Prostate gland (tissue), 2 donors: ENCODE data around the gene KHDRBS1. TPM values are rescaled to one million over a fixed set of nuclear protein-coding genes. Genes with fewer than 3 reads are reported as not detected.

ENCODE experiments used
- DNase-seq: peaks from one replicate; pipeline ENCODE4 v3.0.0-alpha.2; 2019; ENCODE audit warnings: low spot score
- H3K27ac ChIP-seq, 2 donors: fragments of 200-600 bp; sonication (generic); 2 replicates each; pipeline ENCODE4 v1.5.1; 2017 to 2019
- H3K27me3 ChIP-seq: fragments of 200-600 bp; sonication (generic); replicated peaks from 2 replicates; pipeline ENCODE4 v1.5.1; 2019; ENCODE audit not compliant: insufficient read depth
- H3K36me3 ChIP-seq, 2 donors: fragments of 200-600 bp; sonication (generic); 1 replicate in 1 of 2; 2 replicates in 1 of 2; pipeline versions ENCODE4 v1.5.1 to v1.8.1; 2017 to 2019
- H3K4me1 ChIP-seq: fragments of 200-600 bp; sonication (generic); replicated peaks from 2 replicates; pipeline ENCODE4 v1.5.1; 2019
- H3K4me3 ChIP-seq, 2 donors: fragments of 200-600 bp; sonication (generic); 2 replicates each; pipeline ENCODE4 v1.5.1; 2017 to 2019
- H3K9me3 ChIP-seq: fragments of 200-600 bp; sonication (generic); 2 replicates; pipeline ENCODE4 v1.5.1; 2017
- POLR2A ChIP-seq: fragments of 450-650 bp; IDR thresholded peaks from one replicate; pipeline ENCODE4 v1.6.1; 2016; ENCODE audit warnings: antibody characterized with exemption, mild to moderate bottlenecking
- POLR2AphosphoS5 ChIP-seq: sonication (generic); formaldehyde crosslinking; IDR thresholded peaks from one replicate; pipeline ENCODE4 v1.6.1; 2017; ENCODE audit warnings: antibody characterized with exemption
- WGBS: methylation state at CpG from one replicate; pipeline ENCODE4 v1.1.5; 2018; 5-methylcytosine and 5-hydroxymethylcytosine counted together
- intact Hi-C: fragments of 100-400 bp; cut with DNase I; formaldehyde crosslinking; loops from one replicate; pipeline ENCODE4 v1.14.2; 2022
- total RNA-seq, 2 donors: library from RNA; depleted of rRNA; stranded (reverse); fragments of >200 nt; gene quantifications; one replicate each; pipeline ENCODE4 v1.1.0, GENCODE V29; 2016
- TF ChIP-seq, protein P1 (sequence below), 4 experiments: fragments of 200-600 bp in 2 of 4; fragments of 450-650 bp in 2 of 4; sonication (generic) in 2 of 4; IDR thresholded peaks; 1 replicate in 3 of 4; 2 replicates in 1 of 4; pipeline ENCODE4 v1.5.1; 2016 to 2019; ENCODE audit warnings: antibody characterized with exemption in 4 of 4, mild to moderate bottlenecking in 2 of 4, moderate library complexity in 2 of 4

The KHDRBS1 gene
- total RNA-seq, 2 donors from 2014 or later, result 77.3 to 77.6 TPM

DNA sequence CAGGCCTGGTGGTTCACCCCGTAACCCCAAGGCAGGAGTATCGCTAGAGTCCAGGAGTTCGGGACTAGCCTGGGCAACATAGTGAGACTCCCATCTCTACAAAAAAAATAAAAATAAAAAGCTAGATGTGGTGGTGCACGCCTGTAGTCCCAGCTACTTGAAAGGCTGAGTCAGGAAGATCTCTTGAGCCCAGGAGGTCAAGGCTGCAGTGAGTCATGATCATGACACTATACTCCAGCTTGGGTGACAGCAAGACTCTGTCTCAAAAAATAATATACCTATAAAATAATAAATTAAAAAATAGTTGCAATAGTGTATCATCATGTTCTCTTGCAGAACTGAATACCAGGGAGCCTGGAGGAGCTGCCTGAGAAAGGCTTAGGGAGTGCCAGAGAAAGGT lies 39.2 kb downstream of the KHDRBS1 start:
- TF ChIP-seq POLR2A, result no peak
- TF ChIP-seq, protein P1, sequence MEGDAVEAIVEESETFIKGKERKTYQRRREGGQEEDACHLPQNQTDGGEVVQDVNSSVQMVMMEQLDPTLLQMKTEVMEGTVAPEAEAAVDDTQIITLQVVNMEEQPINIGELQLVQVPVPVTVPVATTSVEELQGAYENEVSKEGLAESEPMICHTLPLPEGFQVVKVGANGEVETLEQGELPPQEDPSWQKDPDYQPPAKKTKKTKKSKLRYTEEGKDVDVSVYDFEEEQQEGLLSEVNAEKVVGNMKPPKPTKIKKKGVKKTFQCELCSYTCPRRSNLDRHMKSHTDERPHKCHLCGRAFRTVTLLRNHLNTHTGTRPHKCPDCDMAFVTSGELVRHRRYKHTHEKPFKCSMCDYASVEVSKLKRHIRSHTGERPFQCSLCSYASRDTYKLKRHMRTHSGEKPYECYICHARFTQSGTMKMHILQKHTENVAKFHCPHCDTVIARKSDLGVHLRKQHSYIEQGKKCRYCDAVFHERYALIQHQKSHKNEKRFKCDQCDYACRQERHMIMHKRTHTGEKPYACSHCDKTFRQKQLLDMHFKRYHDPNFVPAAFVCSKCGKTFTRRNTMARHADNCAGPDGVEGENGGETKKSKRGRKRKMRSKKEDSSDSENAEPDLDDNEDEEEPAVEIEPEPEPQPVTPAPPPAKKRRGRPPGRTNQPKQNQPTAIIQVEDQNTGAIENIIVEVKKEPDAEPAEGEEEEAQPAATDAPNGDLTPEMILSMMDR (IDR thresholded peaks at IDR 0.05), result no peak
- DNase-seq, result no peak
- Histone ChIP-seq H3K27me3 (no peaks in the 10 kb centered on the region), H3K4me3 (no peak overlapping the region), H3K36me3 (no peaks in the 10 kb centered on the region), H3K27ac (no peak overlapping the region), H3K9me3 (no peaks in the 10 kb centered on the region), H3K4me1 (no peaks in the 10 kb centered on the region)
- 91% methylated on average over 4 of the region's 4 CpGs for WGBS
- intact Hi-C loops, result no loop called here

DNA sequence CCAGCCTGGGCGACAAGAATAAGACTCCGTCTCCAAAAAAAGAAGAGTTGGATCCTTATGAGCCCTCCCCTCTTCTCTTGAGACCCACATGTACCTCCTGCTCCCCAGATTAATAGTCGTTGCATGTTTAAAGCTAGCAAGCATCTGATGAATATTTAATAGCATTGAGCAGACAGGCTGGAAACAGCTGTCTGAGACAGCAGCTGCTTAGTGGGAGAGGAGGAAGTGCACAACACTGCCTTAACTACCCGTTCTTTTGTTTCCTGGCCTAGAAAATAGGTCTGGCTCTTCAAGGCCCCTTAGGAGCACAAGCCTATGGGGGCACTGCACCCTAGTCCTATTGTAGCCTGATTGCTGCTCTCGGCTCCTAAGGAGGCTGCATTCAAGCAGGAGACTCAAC lies 41.7 kb downstream of the KHDRBS1 start:
- TF ChIP-seq, protein P1 (IDR thresholded peaks at IDR 0.05), result no peak
- no peak for TF ChIP-seq POLR2A
- TF ChIP-seq POLR2AphosphoS5, result no peak
- DNase-seq, result no peak

DNA sequence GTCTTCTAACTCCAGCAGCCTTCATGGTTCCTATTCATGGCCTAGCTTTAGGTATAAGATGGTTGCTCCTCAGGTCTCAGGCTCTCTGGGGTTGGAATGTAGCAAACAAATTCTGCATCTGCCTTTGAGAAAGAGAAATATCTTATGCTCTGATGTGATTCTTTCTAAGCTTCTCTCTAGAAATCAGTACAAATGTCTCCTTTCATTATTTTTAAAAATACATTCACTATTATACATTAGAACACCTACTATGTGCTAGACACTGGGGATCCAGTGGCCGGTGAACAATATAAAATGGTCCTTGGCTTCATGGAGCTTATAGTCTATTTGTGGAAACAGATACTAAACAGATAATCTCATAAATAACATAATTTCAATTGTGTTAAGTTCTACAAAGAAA lies 42.9 kb downstream of the KHDRBS1 start:
- TF ChIP-seq POLR2A (no peak), POLR2AphosphoS5 (no peak)
- TF ChIP-seq, protein P1 (IDR thresholded peaks at IDR 0.05), result no peak
- Histone ChIP-seq H3K27ac (no peak overlapping the region), H3K9me3 (no peaks in the 10 kb centered on the region), H3K4me1 (no peaks in the 10 kb centered on the region), H3K27me3 (no peaks in the 10 kb centered on the region), H3K4me3 (no peak overlapping the region), H3K36me3 (no peaks in the 10 kb centered on the region)
- 98% methylated on average over 1 of the region's 1 CpG for WGBS
- intact Hi-C loops, result no loop called here
- DNase-seq, result no peak

More for the DNA sequence above, 41.7 kb downstream of the KHDRBS1 start:
- H3K4me1 ChIP-seq, result no peaks in the 10 kb centered on the region
- 84% methylated on average over 5 of the region's 5 CpGs for WGBS
- H3K9me3 ChIP-seq, result no peaks in the 10 kb centered on the region
- H3K4me3 ChIP-seq, result no peak overlapping the region
- no peaks in the 10 kb centered on the region for H3K27me3 ChIP-seq
- H3K36me3 ChIP-seq, result no peaks in the 10 kb centered on the region
- intact Hi-C loops, result no loop called here
- H3K27ac ChIP-seq, result no peak overlapping the region

DNA sequence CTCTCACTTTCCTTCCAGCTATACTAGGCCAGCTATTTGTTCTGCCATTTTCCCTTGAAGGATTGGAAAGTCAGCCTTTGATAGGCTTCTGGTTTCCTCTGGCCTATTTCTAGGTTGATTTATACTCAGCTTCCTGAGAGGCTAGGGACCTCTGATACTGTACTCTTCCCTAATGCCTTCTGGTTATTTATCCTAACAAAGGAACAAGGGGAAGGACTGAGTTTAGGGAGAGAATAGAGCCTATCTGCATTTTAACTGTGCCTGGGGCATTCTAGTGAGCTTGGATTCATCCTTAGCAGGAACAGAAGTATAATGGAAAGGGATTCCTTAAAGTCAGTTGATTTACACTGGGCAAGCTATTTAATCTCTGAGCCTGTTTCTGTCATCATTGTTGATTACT lies 47.2 kb downstream of the KHDRBS1 start:
- intact Hi-C loops, result loop anchor here (5.0 to 10.0 kb wide), 2 partner anchors 84 to 296 kb away; partner anchors contain the start of gene ADGRB2
- Histone ChIP-seq H3K27me3 (no peaks in the 10 kb centered on the region), H3K27ac (no peak overlapping the region), H3K9me3 (no peaks in the 10 kb centered on the region), H3K4me3 (no peak overlapping the region), H3K4me1 (peaks cover 5% of the 10 kb centered on the region), H3K36me3 (no peaks in the 10 kb centered on the region)
- TF ChIP-seq POLR2AphosphoS5 (no peak), POLR2A (no peak)
- TF ChIP-seq, protein P1 (IDR thresholded peaks at IDR 0.05), result no peak
- DNase-seq, result no peak

DNA sequence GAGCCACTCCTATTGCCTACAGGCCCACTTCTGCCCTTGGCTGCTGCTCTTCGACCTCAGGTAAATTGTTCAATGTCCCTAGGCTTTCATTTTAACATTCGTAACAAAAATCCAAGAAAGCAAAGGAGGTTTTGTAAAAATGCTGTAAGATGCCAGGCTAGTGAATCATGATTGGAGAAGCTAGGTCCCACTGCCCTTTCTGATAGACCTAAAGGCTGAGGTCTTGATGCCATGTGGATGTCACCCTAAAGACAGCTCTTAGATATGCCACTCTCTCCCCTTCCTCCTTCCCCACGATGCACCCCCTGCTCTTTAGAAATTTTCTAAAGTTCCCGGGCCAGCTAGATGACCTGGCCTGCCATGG lies 49.2 kb downstream of the KHDRBS1 start:
- no peaks in the 10 kb centered on the region for H3K9me3 ChIP-seq
- no peak overlapping the region for H3K4me3 ChIP-seq
- peak overlapping the region; percentile 15 to 31 for H3K27ac ChIP-seq
- H3K4me1 ChIP-seq, result peaks cover 5% of the 10 kb centered on the region
- H3K36me3 ChIP-seq, result no peaks in the 10 kb centered on the region
- H3K27me3 ChIP-seq, result no peaks in the 10 kb centered on the region
- 42% methylated on average over 4 of the region's 4 CpGs for WGBS
- DNase-seq, result no peak
- no peak for TF ChIP-seq POLR2AphosphoS5
- intact Hi-C loops, result loop anchor here (5.0 to 10.0 kb wide), 2 partner anchors 86 to 298 kb away; partner anchors contain the start of gene ADGRB2
